Measurements from ENCODE around the gene PIAS3.

- no peak for TF ChIP-seq CTCF (IDR thresholded peaks at IDR 0.05 in 8 of 11, conservative IDR thresholded peaks at IDR 0.05 in 3 of 11)
- no peak for TF ChIP-seq POLR2AphosphoS5 (IDR thresholded peaks at IDR 0.05)
- no peak for TF ChIP-seq POLR2A (IDR thresholded peaks at IDR 0.05)
Measured at GRCh38 chr1:145826030-145826429, 32.9 kb downstream of the PIAS3 start.
